ENCODE results near the gene UBE2D4. TPM values are rescaled to one million over a fixed set of nuclear protein-coding genes. Genes with fewer than 3 reads are reported as not detected.
"Not testable (repeated sequence)": the region's sequence is repeated elsewhere in the genome, so short reads cannot be mapped to it uniquely, and the experiment has no call there.

Gene UBE2D4
- polyA plus RNA-seq, 4 donors = 10.2 to 13.6 (median 11.8) TPM

GRCh38 chr7:43884617-43885016 is 41.6 kb upstream of the UBE2D4 start:
- H3K4me3 ChIP-seq (ENCODE audit: low read depth in 1 of 3, low read length in 3 of 3) = no peak overlapping the region
- H3K4me1 ChIP-seq (ENCODE audit: control insufficient read depth in 3 of 3, insufficient read depth in 2 of 3, low read depth in 1 of 3, low read length in 2 of 3) = peaks cover 0 to 5% (median 0%) of the 10 kb centered on the region in 3 donors
- 88 to 90% (median 88%) methylated on average over 4 of the region's 4 CpGs for WGBS, 3 donors
- no peaks in the 10 kb centered on the region for H3K9me3 ChIP-seq (ENCODE audit: control insufficient read depth in 2 of 2, insufficient read depth in 1 of 2, low read depth in 1 of 2, low read length in 1 of 2)
- no peaks in the 10 kb centered on the region for H3K27me3 ChIP-seq (ENCODE audit: control insufficient read depth in 3 of 3, insufficient read depth in 3 of 3, low read length in 3 of 3)
- H3K36me3 ChIP-seq (ENCODE audit: control insufficient read depth in 3 of 3, insufficient read depth in 2 of 3, low read depth in 1 of 3, low read length in 3 of 3) = peaks cover 14 to 48% (median 17%) of the 10 kb centered on the region in 3 donors
- H3K27ac ChIP-seq (ENCODE audit: low read depth in 1 of 3, low read length in 2 of 3) = no peak overlapping the region
- DNase-seq (no peak), FAIRE-seq (no peak)

- H3K4me1 ChIP-seq (ENCODE audit: control insufficient read depth in 3 of 3, insufficient read depth in 2 of 3, low read depth in 1 of 3, low read length in 2 of 3) = peaks cover 0 to 5% (median 0%) of the 10 kb centered on the region in 3 donors
- DNase-seq (no peak), FAIRE-seq (no peak)
- H3K4me3 ChIP-seq (ENCODE audit: low read depth in 1 of 3, low read length in 3 of 3) = no peak overlapping the region
- no peaks in the 10 kb centered on the region for H3K9me3 ChIP-seq (ENCODE audit: control insufficient read depth in 2 of 2, insufficient read depth in 1 of 2, low read depth in 1 of 2, low read length in 1 of 2)
- peaks cover 1 to 23% (median 6%) of the 10 kb centered on the region in 3 donors for H3K36me3 ChIP-seq (ENCODE audit: control insufficient read depth in 3 of 3, insufficient read depth in 2 of 3, low read depth in 1 of 3, low read length in 3 of 3)
- H3K27me3 ChIP-seq (ENCODE audit: control insufficient read depth in 3 of 3, insufficient read depth in 3 of 3, low read length in 3 of 3) = no peaks in the 10 kb centered on the region
- no peak overlapping the region for H3K27ac ChIP-seq (ENCODE audit: low read depth in 1 of 3, low read length in 2 of 3)
- 70 to 76% (median 71%) methylated on average over 7 of the region's 7 CpGs for WGBS, 3 donors
Measured at GRCh38 chr7:43888993-43889945, 37.0 kb upstream of the UBE2D4 start.

- Histone ChIP-seq H3K27ac (ENCODE audit: low read depth in 1 of 3, low read length in 2 of 3) (no peak overlapping the region), H3K4me3 (ENCODE audit: low read depth in 1 of 3, low read length in 3 of 3) (no peak overlapping the region)
Measured at GRCh38 chr7:43890468-43890867, 35.8 kb upstream of the UBE2D4 start.

GRCh38 chr7:43891069-43891955 is 34.9 kb upstream of the UBE2D4 start:
- FAIRE-seq (no peak), DNase-seq (no peak)
- Histone ChIP-seq H3K4me3 (ENCODE audit: low read depth in 1 of 3, low read length in 3 of 3) (no peak overlapping the region), H3K4me1 (ENCODE audit: control insufficient read depth in 3 of 3, insufficient read depth in 2 of 3, low read depth in 1 of 3, low read length in 2 of 3) (peaks cover 0 to 5% (median 0%) of the 10 kb centered on the region in 3 donors), H3K27me3 (ENCODE audit: control insufficient read depth in 3 of 3, insufficient read depth in 3 of 3, low read length in 3 of 3) (no peaks in the 10 kb centered on the region), H3K27ac (ENCODE audit: low read depth in 1 of 3, low read length in 2 of 3) (no peak overlapping the region), H3K9me3 (ENCODE audit: control insufficient read depth in 2 of 2, insufficient read depth in 1 of 2, low read depth in 1 of 2, low read length in 1 of 2) (no peaks in the 10 kb centered on the region), H3K36me3 (ENCODE audit: control insufficient read depth in 3 of 3, insufficient read depth in 2 of 3, low read depth in 1 of 3, low read length in 3 of 3) (peaks cover 0 to 23% (median 3%) of the 10 kb centered on the region in 3 donors)
- 78 to 86% (median 81%) methylated on average over 12 of the region's 12 CpGs for WGBS, 3 donors

More at GRCh38 chr7:43890468-43890867, 35.8 kb upstream of the UBE2D4 start:
- WGBS, 3 donors = 92 to 97% (median 94%) methylated on average over 6 of the region's 6 CpGs
- no peak for DNase-seq
- Histone ChIP-seq H3K27me3 (ENCODE audit: control insufficient read depth in 3 of 3, insufficient read depth in 3 of 3, low read length in 3 of 3) (no peaks in the 10 kb centered on the region), H3K9me3 (ENCODE audit: control insufficient read depth in 2 of 2, insufficient read depth in 1 of 2, low read depth in 1 of 2, low read length in 1 of 2) (no peaks in the 10 kb centered on the region), H3K36me3 (ENCODE audit: control insufficient read depth in 3 of 3, insufficient read depth in 2 of 3, low read depth in 1 of 3, low read length in 3 of 3) (peaks cover 0 to 26% (median 3%) of the 10 kb centered on the region in 3 donors), H3K4me1 (ENCODE audit: control insufficient read depth in 3 of 3, insufficient read depth in 2 of 3, low read depth in 1 of 3, low read length in 2 of 3) (peaks cover 0 to 5% (median 0%) of the 10 kb centered on the region in 3 donors)
- no peak for FAIRE-seq

- WGBS, 3 donors = 90 to 92% (median 91%) methylated on average over 8 of the region's 8 CpGs
- H3K9me3 ChIP-seq (ENCODE audit: control insufficient read depth in 2 of 2, insufficient read depth in 1 of 2, low read depth in 1 of 2, low read length in 1 of 2) = no peaks in the 10 kb centered on the region
- DNase-seq (no peak), FAIRE-seq (no peak)
- no peak overlapping the region for H3K4me3 ChIP-seq (ENCODE audit: low read depth in 1 of 3, low read length in 3 of 3)
- H3K27me3 ChIP-seq (ENCODE audit: control insufficient read depth in 3 of 3, insufficient read depth in 3 of 3, low read length in 3 of 3) = no peaks in the 10 kb centered on the region
- no peak overlapping the region for H3K27ac ChIP-seq (ENCODE audit: low read depth in 1 of 3, low read length in 2 of 3)
- H3K36me3 ChIP-seq (ENCODE audit: control insufficient read depth in 3 of 3, insufficient read depth in 2 of 3, low read depth in 1 of 3, low read length in 3 of 3) = peaks cover 0 to 26% (median 3%) of the 10 kb centered on the region in 3 donors
- H3K4me1 ChIP-seq (ENCODE audit: control insufficient read depth in 3 of 3, insufficient read depth in 2 of 3, low read depth in 1 of 3, low read length in 2 of 3) = no peaks in the 10 kb centered on the region
Measured at GRCh38 chr7:43895847-43896415, 30.3 kb upstream of the UBE2D4 start.

- peaks cover 0 to 36% (median 3%) of the 10 kb centered on the region in 3 donors for H3K36me3 ChIP-seq (ENCODE audit: control insufficient read depth in 3 of 3, insufficient read depth in 2 of 3, low read depth in 1 of 3, low read length in 3 of 3)
- H3K4me3 ChIP-seq (ENCODE audit: low read depth in 1 of 3, low read length in 3 of 3); DNase-seq; H3K9me3 ChIP-seq (ENCODE audit: control insufficient read depth in 2 of 2, insufficient read depth in 1 of 2, low read depth in 1 of 2, low read length in 1 of 2); H3K27me3 ChIP-seq (ENCODE audit: control insufficient read depth in 3 of 3, insufficient read depth in 3 of 3, low read length in 3 of 3); FAIRE-seq; H3K27ac ChIP-seq (ENCODE audit: low read depth in 1 of 3, low read length in 2 of 3); H3K4me1 ChIP-seq (ENCODE audit: control insufficient read depth in 3 of 3, insufficient read depth in 2 of 3, low read depth in 1 of 3, low read length in 2 of 3): not testable (repeated sequence)
- 93 to 98% (median 98%) methylated on average over 2 of the region's 2 CpGs for WGBS, 3 donors
Measured at GRCh38 chr7:43898571-43898970, 27.7 kb upstream of the UBE2D4 start.

GRCh38 chr7:43902542-43903054 is 23.6 kb upstream of the UBE2D4 start:
- no peak overlapping the region for H3K4me3 ChIP-seq (ENCODE audit: low read depth in 1 of 3, low read length in 3 of 3)
- H3K4me1 ChIP-seq (ENCODE audit: control insufficient read depth in 3 of 3, insufficient read depth in 2 of 3, low read depth in 1 of 3, low read length in 2 of 3) = peaks cover 2 to 17% (median 10%) of the 10 kb centered on the region in 3 donors
- no peak for FAIRE-seq
- peaks cover 0 to 24% (median 0%) of the 10 kb centered on the region in 3 donors for H3K36me3 ChIP-seq (ENCODE audit: control insufficient read depth in 3 of 3, insufficient read depth in 2 of 3, low read depth in 1 of 3, low read length in 3 of 3)
- H3K27me3 ChIP-seq (ENCODE audit: control insufficient read depth in 3 of 3, insufficient read depth in 3 of 3, low read length in 3 of 3) = no peaks in the 10 kb centered on the region
- DNase-seq = no peak
- peak overlapping the region in 1 of 3 donors; percentile 26 for H3K27ac ChIP-seq (ENCODE audit: low read depth in 1 of 3, low read length in 2 of 3)
- 91 to 95% (median 93%) methylated on average over 5 of the region's 5 CpGs for WGBS, 3 donors
- H3K9me3 ChIP-seq (ENCODE audit: control insufficient read depth in 2 of 2, insufficient read depth in 1 of 2, low read depth in 1 of 2, low read length in 1 of 2) = no peaks in the 10 kb centered on the region

All from small intestine (tissue), 7 donors.